CD14-positive monocyte (primary cell): Measurements from ENCODE around the gene ARID3A. TPM values are rescaled to one million over a fixed set of nuclear protein-coding genes. Genes with fewer than 3 reads are reported as not detected.

Experiments
- DNase-seq, 3 donors: peaks; one replicate each; pipeline ENCODE4 v3.0.0-alpha.2; 2011 to 2022
- H2AFZ ChIP-seq: 2 replicates; pipeline ENCODE4 v1.6.0; 2012; ENCODE audit warnings: mild to moderate bottlenecking, low read depth, low read length, inconsistent platforms; ENCODE audit not compliant: insufficient read depth, poor library complexity, severe bottlenecking
- H3K27ac ChIP-seq, 2 donors: 1 replicate in 1 of 2; 2 replicates in 1 of 2; pipeline ENCODE4 v1.5.1; 2012 to 2013; ENCODE audit warnings: low read length in 2 of 2, control low read depth in 1 of 2, inconsistent platforms in 1 of 2, low read depth in 1 of 2, mild to moderate bottlenecking in 1 of 2
- H3K27me3 ChIP-seq, 2 donors: one replicate each; pipeline versions ENCODE4 v1.6.0 to v1.6.1; 2011 to 2013; ENCODE audit warnings: low read length in 2 of 2; ENCODE audit not compliant: control insufficient read depth in 2 of 2, insufficient read depth in 2 of 2
- H3K36me3 ChIP-seq, 2 donors: replicated peaks in 1 of 2; 1 replicate in 1 of 2; 2 replicates in 1 of 2; pipeline versions ENCODE4 v1.5.1 to v1.6.1; 2012 to 2013; ENCODE audit warnings: low read length in 2 of 2, control low read depth in 1 of 2, inconsistent platforms in 1 of 2, mild to moderate bottlenecking in 1 of 2; ENCODE audit not compliant: insufficient read depth in 2 of 2, control insufficient read depth in 1 of 2
- H3K4me1 ChIP-seq, 2 donors: 1 replicate in 1 of 2; 2 replicates in 1 of 2; pipeline versions ENCODE4 v1.5.1 to v1.6.1; 2012 to 2013; ENCODE audit warnings: low read length in 2 of 2, control low read depth in 1 of 2, inconsistent platforms in 1 of 2, mild to moderate bottlenecking in 1 of 2, moderate library complexity in 1 of 2; ENCODE audit not compliant: insufficient read depth in 2 of 2, control insufficient read depth in 1 of 2
- H3K4me2 ChIP-seq: replicated peaks from 2 replicates; pipeline ENCODE3; 2012; ENCODE audit warnings: low read length, moderate library complexity, mild to moderate bottlenecking; ENCODE audit not compliant: poor library complexity, severe bottlenecking; ENCODE audit errors: extremely low read depth
- H3K4me3 ChIP-seq, 3 experiments: fragments of 200-600 bp in 1 of 3; sonication (generic) in 1 of 3; replicated peaks in 1 of 3; 1 replicate in 2 of 3; 2 replicates in 1 of 3; pipeline ENCODE4 v1.5.1; 2011 to 2013; ENCODE audit warnings: low read length in 3 of 3, mild to moderate bottlenecking in 3 of 3, control low read depth in 2 of 3, low read depth in 2 of 3, inconsistent platforms in 1 of 3, moderate library complexity in 1 of 3
- H3K79me2 ChIP-seq: 2 replicates; pipeline ENCODE4 v1.6.0; 2012; ENCODE audit warnings: mild to moderate bottlenecking, control low read depth, inconsistent platforms, low read length, moderate library complexity; ENCODE audit not compliant: insufficient read depth
- H3K9ac ChIP-seq: 2 replicates; pipeline ENCODE4 v1.6.0; 2017; ENCODE audit warnings: low read length, mild to moderate bottlenecking; ENCODE audit not compliant: insufficient read depth, poor library complexity, severe bottlenecking
- H3K9me3 ChIP-seq, 2 donors: replicated peaks in 1 of 2; 1 replicate in 1 of 2; 2 replicates in 1 of 2; pipeline versions ENCODE4 v1.5.1 to v1.6.1; 2012 to 2013; ENCODE audit warnings: low read length in 2 of 2, control low read depth in 1 of 2; ENCODE audit not compliant: control insufficient read depth in 1 of 2, insufficient read depth in 1 of 2
- H4K20me1 ChIP-seq: 2 replicates; pipeline ENCODE4 v1.6.0; 2012; ENCODE audit warnings: mild to moderate bottlenecking, low read length, control low read depth, moderate library complexity; ENCODE audit not compliant: insufficient read depth
- H3K27ac Mint-ChIP-seq, 7 donors: one replicate each; pipeline ENCODE4 v1.8.0; 2020; ENCODE audit warnings: mild to moderate bottlenecking in 7 of 7, mixed read lengths in 7 of 7, moderate library complexity in 6 of 7, inconsistent platforms in 2 of 7
- H3K27me3 Mint-ChIP-seq, 3 donors: one replicate each; pipeline ENCODE4 v1.8.0; 2021 to 2022; ENCODE audit warnings: low read depth in 3 of 3, mild to moderate bottlenecking in 3 of 3, mixed read lengths in 3 of 3, moderate library complexity in 3 of 3, inconsistent platforms in 1 of 3
- H3K36me3 Mint-ChIP-seq, 2 donors: one replicate each; pipeline ENCODE4 v1.8.0; 2020; ENCODE audit warnings: mixed read lengths in 2 of 2, inconsistent platforms in 1 of 2, mild to moderate bottlenecking in 1 of 2
- H3K4me1 Mint-ChIP-seq: one replicate; pipeline ENCODE4 v1.8.0; 2020; ENCODE audit warnings: mild to moderate bottlenecking, mixed read lengths
- H3K4me3 Mint-ChIP-seq, 2 donors: one replicate each; pipeline ENCODE4 v1.8.0; 2020; ENCODE audit warnings: mild to moderate bottlenecking in 2 of 2, mixed read lengths in 2 of 2, moderate library complexity in 1 of 2
- H3K9me3 Mint-ChIP-seq, 7 donors: one replicate each; pipeline ENCODE4 v1.8.0; 2020 to 2022; ENCODE audit warnings: mixed read lengths in 7 of 7, mild to moderate bottlenecking in 6 of 7, moderate library complexity in 6 of 7, inconsistent platforms in 2 of 7
- CTCF ChIP-seq: fragments of 200-600 bp; IDR thresholded peaks from one replicate; pipeline ENCODE4 v1.8.0; 2022; ENCODE audit warnings: antibody characterized with exemption, mild to moderate bottlenecking
- WGBS: methylation state at CpG from one replicate; pipeline ENCODE4 v1.1.5; 2013; ENCODE audit warnings: missing lambda C conversion rate; ENCODE audit not compliant: insufficient coverage; 5-methylcytosine and 5-hydroxymethylcytosine counted together
- intact Hi-C, 2 donors: fragments of 100-400 bp; cut with micrococcal nuclease; formaldehyde crosslinking; loops; one replicate each; pipeline versions ENCODE4 v1.15.0 to v1.15.1; 2023
- polyA plus RNA-seq, 3 donors: library from polyadenylated mRNA; depleted of rRNA in 1 of 3; unstranded in 2 of 3; stranded (reverse) in 1 of 3; fragments of 300-500 nt in 2 of 3; fragments of >200 nt in 1 of 3; fragmentation: Illumina TruSeq in 2 of 3; gene quantifications; 1 replicate in 2 of 3; 2 replicates in 1 of 3; pipeline ENCODE4 v1.2.3, GENCODE V29; 2012 to 2021

Gene ARID3A
- polyA plus RNA-seq, 3 donors = 2.1 to 41.6 (median 3.2) TPM

- Histone ChIP-seq H3K27ac (no peak overlapping the region), H3K4me3 (no peak overlapping the region), H3K27me3 (no peaks in the 10 kb centered on the region), H3K79me2 (peaks cover 13% of the 10 kb centered on the region), H3K4me1 (no peaks in the 10 kb centered on the region), H3K9me3 (no peaks in the 10 kb centered on the region), H4K20me1 (peaks cover 76% of the 10 kb centered on the region), H3K36me3 (peaks cover 36 to 49% of the 10 kb centered on the region in 2 donors), H3K4me2 (no peak overlapping the region), H2AFZ (no peak overlapping the region), H3K9ac (no peak overlapping the region)
- no peak overlapping the region for H3K4me3 Mint-ChIP-seq
- H3K4me1 Mint-ChIP-seq = peaks cover 2% of the 10 kb centered on the region
- intact Hi-C loops = no loop called here
- no peaks in the 10 kb centered on the region for H3K9me3 Mint-ChIP-seq
- 92% methylated on average over 24 of the region's 32 CpGs for WGBS
- no peak for DNase-seq
- TF ChIP-seq CTCF = no peak
- peaks cover 38 to 68% of the 10 kb centered on the region in 2 donors for H3K36me3 Mint-ChIP-seq
- H3K27me3 Mint-ChIP-seq = peaks cover 0 to 4% (median 3%) of the 10 kb centered on the region in 3 donors
- H3K27ac Mint-ChIP-seq = no peak overlapping the region
Observed at GRCh38 chr19:899336-900042, 26.3 kb upstream of the ARID3A start.

- no peak overlapping the region for H3K9ac ChIP-seq
- no peak overlapping the region for H3K4me2 ChIP-seq
- H4K20me1 ChIP-seq = peaks cover 81% of the 10 kb centered on the region
- Mint-ChIP-seq H3K27me3 (peaks cover 0 to 4% (median 3%) of the 10 kb centered on the region in 3 donors), H3K36me3 (peaks cover 39 to 73% of the 10 kb centered on the region in 2 donors), H3K4me1 (peaks cover 2% of the 10 kb centered on the region), H3K4me3 (no peak overlapping the region), H3K27ac (no peak overlapping the region), H3K9me3 (no peaks in the 10 kb centered on the region)
- no peaks in the 10 kb centered on the region for H3K27me3 ChIP-seq
- H3K9me3 ChIP-seq = no peaks in the 10 kb centered on the region
- DNase-seq = no peak
- H3K36me3 ChIP-seq = peaks cover 36 to 49% of the 10 kb centered on the region in 2 donors
- WGBS = 93% methylated on average over 10 of the region's 15 CpGs
- H3K27ac ChIP-seq = no peak overlapping the region
- intact Hi-C loops = no loop called here
- H3K4me1 ChIP-seq = no peaks in the 10 kb centered on the region
- TF ChIP-seq CTCF = no peak
- peaks cover 17% of the 10 kb centered on the region for H3K79me2 ChIP-seq
- no peak overlapping the region for H3K4me3 ChIP-seq
- H2AFZ ChIP-seq = no peak overlapping the region
Observed at GRCh38 chr19:900043-900301, 25.9 kb upstream of the ARID3A start.
